Vagina (tissue), 2 donors: ENCODE measurements around the gene B3GNT4. TPM values are rescaled to one million over a fixed set of nuclear protein-coding genes. Genes with fewer than 3 reads are reported as not detected.
"Not testable (repeated sequence)": the region's sequence is repeated elsewhere in the genome, so short reads cannot be mapped to it uniquely, and the experiment has no call there.

Experiments
- DNase-seq, 2 donors: peaks; one replicate each; pipeline ENCODE4 v3.0.0-alpha.2; 2017; ENCODE audit errors: extremely low spot score in 2 of 2
- H3K27ac ChIP-seq: fragments of 200-600 bp; sonication (generic); one replicate; pipeline ENCODE4 v1.5.1; 2019
- H3K27me3 ChIP-seq: fragments of 200-600 bp; sonication (generic); one replicate; pipeline ENCODE4 v1.5.1; 2019
- H3K36me3 ChIP-seq, 2 donors: fragments of 200-600 bp; sonication (generic); one replicate each; pipeline ENCODE4 v1.5.1; 2017 to 2019
- H3K4me1 ChIP-seq: fragments of 200-600 bp; sonication (generic); one replicate; pipeline ENCODE4 v1.5.1; 2019
- H3K4me3 ChIP-seq, 2 donors: fragments of 200-600 bp; sonication (generic); 1 replicate in 1 of 2; 2 replicates in 1 of 2; pipeline ENCODE4 v1.5.1; 2016 to 2019
- H3K9me3 ChIP-seq: fragments of 200-600 bp; sonication (generic); one replicate; pipeline ENCODE4 v1.5.1; 2019
- POLR2A ChIP-seq, 2 donors: fragments of 450-650 bp; IDR thresholded peaks; one replicate each; pipeline ENCODE4 v1.6.1; 2017; ENCODE audit warnings: antibody characterized with exemption in 2 of 2, mild to moderate bottlenecking in 2 of 2, moderate library complexity in 2 of 2
- POLR2AphosphoS5 ChIP-seq, 2 donors: sonication (generic); formaldehyde crosslinking; IDR thresholded peaks; one replicate each; pipeline ENCODE4 v1.9.0; 2017; ENCODE audit warnings: antibody characterized with exemption in 2 of 2, mild to moderate bottlenecking in 2 of 2, low read depth in 1 of 2; ENCODE audit not compliant: insufficient read depth in 1 of 2
- intact Hi-C: fragments of 100-400 bp; cut with DNase I; formaldehyde crosslinking; loops from one replicate; pipeline ENCODE4 v1.15.1; 2023
- total RNA-seq: library from RNA; depleted of rRNA; stranded (reverse); fragments of >200 nt; gene quantifications from one replicate; pipeline ENCODE4 v1.2.3, GENCODE V29; 2016
- TF ChIP-seq, protein P1 (sequence below), 3 experiments: fragments of 450-650 bp in 2 of 3; fragments of 200-600 bp in 1 of 3; sonication (generic) in 1 of 3; IDR thresholded peaks; one replicate each; pipeline ENCODE4 v1.5.1; 2017 to 2019; ENCODE audit warnings: antibody characterized with exemption in 3 of 3, mild to moderate bottlenecking in 2 of 3, moderate library complexity in 2 of 3

The B3GNT4 gene
- total RNA-seq, 1 donor from 2014 or later: 2.9 TPM

DNA sequence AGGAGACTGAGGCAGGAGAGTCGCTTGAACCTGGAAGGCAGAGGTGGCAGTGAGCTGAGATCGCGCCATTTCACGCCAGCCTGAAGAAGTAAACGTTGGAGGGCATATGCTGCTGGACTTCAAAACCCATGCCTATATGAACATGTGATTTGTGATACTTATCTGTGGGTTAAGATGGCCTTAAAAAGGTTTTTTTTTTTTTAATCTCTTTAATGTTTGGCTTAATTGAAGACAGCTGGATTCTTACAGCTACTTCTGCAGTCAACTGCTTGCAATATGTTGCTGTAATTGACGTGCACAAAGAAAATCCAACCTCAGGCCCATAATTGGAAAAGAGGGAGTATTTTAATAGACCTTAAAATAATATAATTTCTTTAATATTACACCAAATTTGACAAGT, 1.5 kb upstream of the B3GNT4 start:
- no peaks in the 10 kb centered on the region for H3K36me3 ChIP-seq
- DNase-seq: no peak
- H3K4me3 ChIP-seq: no peak overlapping the region
- H3K27ac ChIP-seq: no peak overlapping the region
- no peaks in the 10 kb centered on the region for H3K9me3 ChIP-seq
- H3K4me1 ChIP-seq: peaks cover 18% of the 10 kb centered on the region
- no peak for TF ChIP-seq POLR2A (IDR thresholded peaks at IDR 0.05)
- TF ChIP-seq, protein P1, sequence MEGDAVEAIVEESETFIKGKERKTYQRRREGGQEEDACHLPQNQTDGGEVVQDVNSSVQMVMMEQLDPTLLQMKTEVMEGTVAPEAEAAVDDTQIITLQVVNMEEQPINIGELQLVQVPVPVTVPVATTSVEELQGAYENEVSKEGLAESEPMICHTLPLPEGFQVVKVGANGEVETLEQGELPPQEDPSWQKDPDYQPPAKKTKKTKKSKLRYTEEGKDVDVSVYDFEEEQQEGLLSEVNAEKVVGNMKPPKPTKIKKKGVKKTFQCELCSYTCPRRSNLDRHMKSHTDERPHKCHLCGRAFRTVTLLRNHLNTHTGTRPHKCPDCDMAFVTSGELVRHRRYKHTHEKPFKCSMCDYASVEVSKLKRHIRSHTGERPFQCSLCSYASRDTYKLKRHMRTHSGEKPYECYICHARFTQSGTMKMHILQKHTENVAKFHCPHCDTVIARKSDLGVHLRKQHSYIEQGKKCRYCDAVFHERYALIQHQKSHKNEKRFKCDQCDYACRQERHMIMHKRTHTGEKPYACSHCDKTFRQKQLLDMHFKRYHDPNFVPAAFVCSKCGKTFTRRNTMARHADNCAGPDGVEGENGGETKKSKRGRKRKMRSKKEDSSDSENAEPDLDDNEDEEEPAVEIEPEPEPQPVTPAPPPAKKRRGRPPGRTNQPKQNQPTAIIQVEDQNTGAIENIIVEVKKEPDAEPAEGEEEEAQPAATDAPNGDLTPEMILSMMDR (IDR thresholded peaks at IDR 0.05): no peak
- TF ChIP-seq POLR2AphosphoS5 (IDR thresholded peaks at IDR 0.05; ENCODE audit: insufficient read depth in 1 of 2, low read depth in 1 of 2): no peak
- H3K27me3 ChIP-seq: peaks cover 6% of the 10 kb centered on the region
- intact Hi-C loops: no loop called here

DNA sequence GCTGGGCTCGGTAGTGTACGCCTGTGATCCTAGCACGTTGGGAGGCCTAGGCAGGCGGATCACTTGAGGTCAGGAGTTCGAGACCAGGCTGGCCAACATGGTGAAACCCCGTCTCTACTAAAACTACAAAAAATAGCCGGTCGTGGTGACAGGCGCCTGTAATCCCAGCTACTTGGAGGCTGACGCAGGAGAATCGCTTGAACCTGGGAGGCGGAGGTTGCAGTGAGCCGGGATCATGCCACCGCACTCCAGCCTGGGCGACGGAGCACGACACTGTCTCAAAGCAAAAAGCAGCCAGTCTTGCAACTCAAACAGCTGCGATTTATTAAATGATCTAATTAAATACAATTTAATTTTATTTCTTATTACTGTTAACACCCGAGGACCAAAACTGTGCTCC, 698 bp upstream of the B3GNT4 start:
- H3K27ac ChIP-seq, H3K27me3 ChIP-seq, H3K36me3 ChIP-seq, intact Hi-C loops, H3K9me3 ChIP-seq, DNase-seq: not testable (repeated sequence)
- H3K4me1 ChIP-seq: peaks cover 18% of the 10 kb centered on the region
- peak overlapping the region; percentile 55 to 75 for H3K4me3 ChIP-seq

DNA sequence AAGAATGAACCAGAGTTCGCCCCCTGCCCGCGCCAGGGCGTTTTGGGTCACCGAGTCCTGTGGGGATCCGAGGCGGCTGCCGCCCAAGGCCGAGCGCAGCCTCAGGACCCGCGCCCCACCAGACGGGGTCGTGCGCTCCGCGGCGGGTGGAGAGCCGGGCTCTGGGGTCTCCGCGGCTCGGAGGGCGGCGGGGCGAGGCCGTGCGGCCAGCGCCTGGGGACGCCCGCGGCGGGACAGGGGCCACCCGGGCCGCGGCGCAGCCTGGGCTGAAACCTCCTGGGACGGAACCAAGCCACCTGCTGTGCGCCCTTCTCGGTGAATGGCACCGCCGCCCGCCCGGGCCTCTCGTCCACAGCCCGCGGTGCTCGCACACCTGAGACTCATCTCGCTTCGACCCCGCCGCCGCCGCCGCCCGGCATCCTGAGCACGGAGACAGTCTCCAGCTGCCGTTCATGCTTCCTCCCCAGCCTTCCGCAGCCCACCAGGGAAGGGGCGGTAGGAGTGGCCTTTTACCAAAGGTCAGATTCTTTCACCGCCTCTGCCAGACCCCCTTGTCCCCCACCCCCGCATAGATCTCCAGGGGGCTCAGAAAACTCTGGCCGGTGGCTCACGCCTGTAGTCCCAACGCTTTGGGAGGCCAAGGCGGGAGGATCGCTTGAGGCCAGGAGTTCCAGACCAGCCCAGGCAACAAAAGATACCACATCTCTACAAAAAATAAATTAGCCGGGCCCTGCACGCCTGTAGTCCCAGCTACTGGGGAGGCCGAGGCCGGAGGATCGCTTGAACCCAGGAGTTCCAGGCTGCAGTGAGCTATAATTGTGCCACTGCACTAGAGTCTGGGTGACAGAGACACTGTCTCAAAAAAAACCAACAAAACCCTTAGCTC, 901 bp downstream of the B3GNT4 start:
- DNase-seq: no peak
- TF ChIP-seq, protein P1 (IDR thresholded peaks at IDR 0.05): no peak
- Histone ChIP-seq H3K9me3 (no peaks in the 10 kb centered on the region), H3K4me1 (peaks cover 18% of the 10 kb centered on the region), H3K27me3 (peaks cover 6% of the 10 kb centered on the region), H3K36me3 (peaks cover under 1 to 17% of the 10 kb centered on the region in 2 donors), H3K27ac (no peak overlapping the region), H3K4me3 (peak overlapping the region; percentile 55 to 75)
- intact Hi-C loops: no loop called here

DNA sequence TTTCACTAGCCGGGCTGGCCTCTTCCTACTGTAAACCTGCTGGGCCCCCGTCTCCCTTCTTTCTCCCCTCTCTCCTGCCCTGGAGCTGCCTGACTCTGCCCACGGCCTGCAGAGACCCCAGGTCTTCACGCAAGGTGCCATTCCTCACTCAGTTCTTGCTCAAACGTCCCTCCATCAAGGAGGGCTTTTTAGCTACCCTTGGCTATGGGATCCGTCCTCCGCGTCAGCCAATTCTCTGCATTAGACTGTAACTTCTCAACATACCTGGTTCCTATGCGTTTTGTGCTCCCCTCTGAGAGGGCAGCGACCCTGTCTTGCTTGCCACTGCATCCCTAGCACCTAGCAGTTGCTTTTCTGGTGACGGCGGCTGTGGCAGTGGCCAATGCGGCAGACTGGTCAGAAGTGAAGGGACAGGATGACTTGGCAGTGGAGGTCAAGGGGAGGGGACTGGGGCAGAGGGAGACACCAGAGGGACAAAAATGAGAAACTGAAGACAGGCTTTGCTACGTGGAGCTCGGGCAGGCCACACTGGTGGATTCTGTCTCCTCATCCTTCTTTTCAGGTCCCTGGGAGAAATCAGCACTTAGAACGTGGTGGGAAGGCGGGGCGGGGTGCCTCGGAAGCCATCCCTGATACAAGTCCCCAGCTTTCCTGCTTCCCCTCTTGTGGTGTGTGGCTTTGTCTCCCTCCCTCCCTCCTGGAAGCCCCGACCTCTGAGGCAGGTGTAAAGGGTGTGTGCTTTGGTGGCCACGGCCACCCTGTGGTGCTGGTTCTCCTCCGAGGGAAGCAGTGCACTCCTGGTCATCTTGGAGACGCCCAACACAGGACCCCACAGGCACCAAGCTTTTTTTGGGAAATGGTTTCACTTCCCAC, 1.8 kb downstream of the B3GNT4 start:
- no peak for DNase-seq
- TF ChIP-seq, protein P1 (IDR thresholded peaks at IDR 0.05): no peak
- no peak for TF ChIP-seq POLR2AphosphoS5 (IDR thresholded peaks at IDR 0.05; ENCODE audit: insufficient read depth in 1 of 2, low read depth in 1 of 2)
- no peak for TF ChIP-seq POLR2A (IDR thresholded peaks at IDR 0.05)
- Histone ChIP-seq H3K27ac (no peak overlapping the region), H3K4me1 (peaks cover 18% of the 10 kb centered on the region), H3K4me3 (no peak overlapping the region), H3K36me3 (peaks cover 3 to 21% of the 10 kb centered on the region in 2 donors), H3K27me3 (peaks cover 6% of the 10 kb centered on the region), H3K9me3 (no peaks in the 10 kb centered on the region)
- intact Hi-C loops: no loop called here

DNA sequence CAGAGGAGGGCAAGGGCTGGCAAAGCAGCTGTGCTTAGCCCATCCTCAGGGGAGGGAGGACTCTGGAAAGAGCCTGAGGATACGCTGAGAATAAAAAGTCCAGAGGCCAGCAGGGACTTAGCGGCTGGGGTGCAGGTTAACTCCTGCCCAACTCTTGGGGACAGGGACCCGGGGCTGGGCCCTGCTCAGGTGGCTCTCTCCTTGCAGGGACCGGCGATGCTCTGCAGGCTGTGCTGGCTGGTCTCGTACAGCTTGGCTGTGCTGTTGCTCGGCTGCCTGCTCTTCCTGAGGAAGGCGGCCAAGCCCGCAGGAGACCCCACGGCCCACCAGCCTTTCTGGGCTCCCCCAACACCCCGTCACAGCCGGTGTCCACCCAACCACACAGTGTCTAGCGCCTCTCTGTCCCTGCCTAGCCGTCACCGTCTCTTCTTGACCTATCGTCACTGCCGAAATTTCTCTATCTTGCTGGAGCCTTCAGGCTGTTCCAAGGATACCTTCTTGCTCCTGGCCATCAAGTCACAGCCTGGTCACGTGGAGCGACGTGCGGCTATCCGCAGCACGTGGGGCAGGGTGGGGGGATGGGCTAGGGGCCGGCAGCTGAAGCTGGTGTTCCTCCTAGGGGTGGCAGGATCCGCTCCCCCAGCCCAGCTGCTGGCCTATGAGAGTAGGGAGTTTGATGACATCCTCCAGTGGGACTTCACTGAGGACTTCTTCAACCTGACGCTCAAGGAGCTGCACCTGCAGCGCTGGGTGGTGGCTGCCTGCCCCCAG, 2.8 kb downstream of the B3GNT4 start:
- H3K36me3 ChIP-seq: peaks cover 3 to 31% of the 10 kb centered on the region in 2 donors
- H3K27ac ChIP-seq: no peak overlapping the region
- no peak overlapping the region for H3K4me3 ChIP-seq
- intact Hi-C loops: no loop called here
- peaks cover 18% of the 10 kb centered on the region for H3K4me1 ChIP-seq
- no peaks in the 10 kb centered on the region for H3K9me3 ChIP-seq
- TF ChIP-seq POLR2AphosphoS5 (IDR thresholded peaks at IDR 0.05; ENCODE audit: insufficient read depth in 1 of 2, low read depth in 1 of 2): no peak
- no peak for TF ChIP-seq POLR2A (IDR thresholded peaks at IDR 0.05)
- TF ChIP-seq, protein P1 (IDR thresholded peaks at IDR 0.05): no peak
- DNase-seq: no peak
- H3K27me3 ChIP-seq: peaks cover 6% of the 10 kb centered on the region
